ENCODE results near the gene PLAGL1. TPM values are rescaled to one million over a fixed set of nuclear protein-coding genes. Genes with fewer than 3 reads are reported as not detected.
"Not testable (repeated sequence)": the region's sequence is repeated elsewhere in the genome, so short reads cannot be mapped to it uniquely, and the experiment has no call there.

Gene PLAGL1
- total and polyA plus RNA-seq, 2 donors (not counting 1 experiment from before 2014, with no cell fraction given) = 23.6 to 36.0 TPM

DNA sequence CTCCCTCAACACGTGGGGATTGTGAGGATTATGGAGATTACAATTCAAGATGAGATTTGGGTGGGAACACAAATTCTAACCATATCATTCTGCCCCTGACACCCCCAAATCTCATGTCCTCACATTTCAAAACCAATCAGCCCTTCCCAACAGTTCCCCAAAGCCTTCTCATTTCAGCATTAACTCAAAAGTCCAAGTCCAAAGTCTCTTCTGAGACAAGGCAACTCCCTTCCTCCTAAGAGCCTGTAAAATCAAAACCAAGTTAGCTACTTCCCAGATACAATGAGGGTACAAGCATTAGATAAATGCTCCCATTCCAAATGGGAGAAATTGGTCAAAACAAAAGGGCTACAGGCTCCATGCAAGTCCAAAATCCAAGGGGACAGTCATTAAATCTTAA lies 39.6 kb upstream of the PLAGL1 start:
- H3K27me3 ChIP-seq (replicated peaks in 1 of 4; ENCODE audit: control extremely low read depth in 1 of 4, control insufficient read depth in 3 of 4, insufficient read depth in 4 of 4, low read length in 3 of 4) = no peaks in the 10 kb centered on the region
- POLR2A ChIA-PET = no interaction called here
- CTCF ChIA-PET = no interaction called here
- no peak for DNase-seq
- WGBS (ENCODE audit: insufficient coverage) = no CpG with 5 or more reads among the region's 1 CpG
- no peak overlapping the region for H3K4me3 ChIP-seq (ENCODE audit: control extremely low read depth in 1 of 5, extremely low read depth in 1 of 5, insufficient read depth in 1 of 5, low read depth in 2 of 5, low read length in 4 of 5)
- TF ChIP-seq, protein P1, sequence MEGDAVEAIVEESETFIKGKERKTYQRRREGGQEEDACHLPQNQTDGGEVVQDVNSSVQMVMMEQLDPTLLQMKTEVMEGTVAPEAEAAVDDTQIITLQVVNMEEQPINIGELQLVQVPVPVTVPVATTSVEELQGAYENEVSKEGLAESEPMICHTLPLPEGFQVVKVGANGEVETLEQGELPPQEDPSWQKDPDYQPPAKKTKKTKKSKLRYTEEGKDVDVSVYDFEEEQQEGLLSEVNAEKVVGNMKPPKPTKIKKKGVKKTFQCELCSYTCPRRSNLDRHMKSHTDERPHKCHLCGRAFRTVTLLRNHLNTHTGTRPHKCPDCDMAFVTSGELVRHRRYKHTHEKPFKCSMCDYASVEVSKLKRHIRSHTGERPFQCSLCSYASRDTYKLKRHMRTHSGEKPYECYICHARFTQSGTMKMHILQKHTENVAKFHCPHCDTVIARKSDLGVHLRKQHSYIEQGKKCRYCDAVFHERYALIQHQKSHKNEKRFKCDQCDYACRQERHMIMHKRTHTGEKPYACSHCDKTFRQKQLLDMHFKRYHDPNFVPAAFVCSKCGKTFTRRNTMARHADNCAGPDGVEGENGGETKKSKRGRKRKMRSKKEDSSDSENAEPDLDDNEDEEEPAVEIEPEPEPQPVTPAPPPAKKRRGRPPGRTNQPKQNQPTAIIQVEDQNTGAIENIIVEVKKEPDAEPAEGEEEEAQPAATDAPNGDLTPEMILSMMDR (IDR thresholded peaks at IDR 0.05) = no peak
- TF ChIP-seq EZH2 (IDR thresholded peaks at IDR 0.05; ENCODE audit: borderline replicate concordance, insufficient read depth, low read depth, low read length, poor library complexity, severe bottlenecking) = no peak
- no peaks in the 10 kb centered on the region for H3K9me3 Mint-ChIP-seq (ENCODE audit: insufficient read depth)
- no peaks in the 10 kb centered on the region for H3K4me1 ChIP-seq (ENCODE audit: control insufficient read depth in 2 of 2, insufficient read depth in 2 of 2, low read length in 2 of 2)
- H3K9ac ChIP-seq (ENCODE audit: low read length) = no peak overlapping the region
- no peak overlapping the region for H3K27ac Mint-ChIP-seq
- H3K79me2 ChIP-seq (ENCODE audit: control insufficient read depth, insufficient read depth, low read length) = peaks cover 14% of the 10 kb centered on the region
- H3K4me2 ChIP-seq (replicated peaks; ENCODE audit: low read depth, low read length, poor library complexity, severe bottlenecking) = no peak overlapping the region
- no peaks in the 10 kb centered on the region for H3K4me1 Mint-ChIP-seq
- no peaks in the 10 kb centered on the region for H4K20me1 ChIP-seq (ENCODE audit: control insufficient read depth, insufficient read depth, low read length, poor library complexity, severe bottlenecking)
- H3K9me3 ChIP-seq (ENCODE audit: control extremely low read depth in 1 of 3, control insufficient read depth in 2 of 3, insufficient read depth in 1 of 3, low read length in 2 of 3) = peaks cover 0 to 14% (median 2%) of the 10 kb centered on the region in 3 donors
- no peak overlapping the region for H3K4me3 Mint-ChIP-seq
- H3K27me3 Mint-ChIP-seq = no peaks in the 10 kb centered on the region
- H3K27ac ChIP-seq (ENCODE audit: low read length in 2 of 2) = no peak overlapping the region
- intact Hi-C loops (cut with micrococcal nuclease) = no loop called here
- H3K36me3 ChIP-seq (replicated peaks in 1 of 2; ENCODE audit: control extremely low read depth in 1 of 2, control insufficient read depth in 1 of 2, extremely low read depth in 1 of 2, insufficient read depth in 2 of 2, low read length in 1 of 2) = no peaks in the 10 kb centered on the region
- ATAC-seq (ENCODE audit: low read depth) = no peak
- H2AFZ ChIP-seq (ENCODE audit: insufficient read depth, low read depth, low read length, poor library complexity, severe bottlenecking) = no peak overlapping the region

DNA sequence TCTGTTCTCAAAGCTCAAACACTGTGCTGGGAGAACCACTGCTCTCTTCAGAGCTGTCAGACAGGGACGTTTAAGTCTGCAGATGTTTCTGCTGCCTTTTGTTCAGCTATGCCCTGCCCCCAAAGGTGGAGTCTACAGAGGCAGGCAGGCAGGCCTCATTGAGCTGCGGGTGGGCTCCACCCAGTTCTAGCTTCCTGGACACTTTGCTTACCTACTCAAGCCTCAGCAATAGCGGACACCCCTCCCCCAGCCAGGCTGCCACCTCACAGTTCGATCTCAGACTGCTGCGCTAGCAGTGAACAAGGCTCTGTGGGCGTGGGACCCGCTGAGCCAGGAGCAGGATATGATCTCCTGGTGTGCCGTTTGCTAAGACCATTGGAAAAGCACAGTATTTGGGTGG lies 38.6 kb upstream of the PLAGL1 start:
- H4K20me1 ChIP-seq (ENCODE audit: control insufficient read depth, insufficient read depth, low read length, poor library complexity, severe bottlenecking); ATAC-seq (ENCODE audit: low read depth); H2AFZ ChIP-seq (ENCODE audit: insufficient read depth, low read depth, low read length, poor library complexity, severe bottlenecking); H3K36me3 ChIP-seq (replicated peaks in 1 of 2; ENCODE audit: control extremely low read depth in 1 of 2, control insufficient read depth in 1 of 2, extremely low read depth in 1 of 2, insufficient read depth in 2 of 2, low read length in 1 of 2); H3K27ac ChIP-seq (ENCODE audit: low read length in 2 of 2); CTCF ChIA-PET; intact Hi-C loops (cut with micrococcal nuclease); H3K27me3 ChIP-seq (replicated peaks in 1 of 4; ENCODE audit: control extremely low read depth in 1 of 4, control insufficient read depth in 3 of 4, insufficient read depth in 4 of 4, low read length in 3 of 4); H3K27ac Mint-ChIP-seq; H3K4me2 ChIP-seq (replicated peaks; ENCODE audit: low read depth, low read length, poor library complexity, severe bottlenecking); H3K27me3 Mint-ChIP-seq; H3K4me3 Mint-ChIP-seq; H3K4me3 ChIP-seq (ENCODE audit: control extremely low read depth in 1 of 5, extremely low read depth in 1 of 5, insufficient read depth in 1 of 5, low read depth in 2 of 5, low read length in 4 of 5); POLR2A ChIA-PET; H3K4me1 ChIP-seq (ENCODE audit: control insufficient read depth in 2 of 2, insufficient read depth in 2 of 2, low read length in 2 of 2); DNase-seq; H3K4me1 Mint-ChIP-seq; H3K9ac ChIP-seq (ENCODE audit: low read length); H3K79me2 ChIP-seq (ENCODE audit: control insufficient read depth, insufficient read depth, low read length); H3K9me3 Mint-ChIP-seq (ENCODE audit: insufficient read depth): not testable (repeated sequence)
- peaks cover 0 to 14% (median 2%) of the 10 kb centered on the region in 3 donors for H3K9me3 ChIP-seq (ENCODE audit: control extremely low read depth in 1 of 3, control insufficient read depth in 2 of 3, insufficient read depth in 1 of 3, low read length in 2 of 3)
- 98% methylated on average over 7 of the region's 8 CpGs for WGBS (ENCODE audit: insufficient coverage)

DNA sequence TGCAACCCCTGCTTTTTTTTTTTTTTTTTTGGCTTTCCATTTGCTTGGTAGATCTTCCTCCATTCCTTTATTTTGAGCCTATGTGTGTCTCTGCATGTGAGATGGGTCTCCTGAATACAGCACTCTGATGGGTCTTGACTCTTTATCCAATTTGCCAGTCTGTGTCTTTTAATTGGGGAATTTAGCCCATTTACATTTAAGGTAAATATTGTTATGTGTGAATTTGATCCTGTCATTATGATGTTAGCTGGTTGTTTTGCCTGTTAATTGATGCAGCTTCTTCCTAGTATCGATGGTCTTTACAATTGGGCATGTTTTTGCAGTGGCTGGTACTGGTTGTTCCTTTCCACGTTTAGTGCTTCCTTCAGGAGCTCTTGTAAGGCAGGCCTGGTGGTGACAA lies 36.9 kb upstream of the PLAGL1 start:
- H3K79me2 ChIP-seq (ENCODE audit: control insufficient read depth, insufficient read depth, low read length); H3K4me1 ChIP-seq (ENCODE audit: control insufficient read depth in 2 of 2, insufficient read depth in 2 of 2, low read length in 2 of 2); H3K27ac Mint-ChIP-seq; intact Hi-C loops (cut with micrococcal nuclease); H3K9me3 Mint-ChIP-seq (ENCODE audit: insufficient read depth); H3K27me3 Mint-ChIP-seq; ATAC-seq (ENCODE audit: low read depth); DNase-seq; H3K9ac ChIP-seq (ENCODE audit: low read length); H4K20me1 ChIP-seq (ENCODE audit: control insufficient read depth, insufficient read depth, low read length, poor library complexity, severe bottlenecking); H3K36me3 ChIP-seq (replicated peaks in 1 of 2; ENCODE audit: control extremely low read depth in 1 of 2, control insufficient read depth in 1 of 2, extremely low read depth in 1 of 2, insufficient read depth in 2 of 2, low read length in 1 of 2); H3K27ac ChIP-seq (ENCODE audit: low read length in 2 of 2); H3K4me3 Mint-ChIP-seq; H3K4me3 ChIP-seq (ENCODE audit: control extremely low read depth in 1 of 5, extremely low read depth in 1 of 5, insufficient read depth in 1 of 5, low read depth in 2 of 5, low read length in 4 of 5); H2AFZ ChIP-seq (ENCODE audit: insufficient read depth, low read depth, low read length, poor library complexity, severe bottlenecking); H3K4me1 Mint-ChIP-seq; H3K27me3 ChIP-seq (replicated peaks in 1 of 4; ENCODE audit: control extremely low read depth in 1 of 4, control insufficient read depth in 3 of 4, insufficient read depth in 4 of 4, low read length in 3 of 4); CTCF ChIA-PET; H3K4me2 ChIP-seq (replicated peaks; ENCODE audit: low read depth, low read length, poor library complexity, severe bottlenecking); POLR2A ChIA-PET: not testable (repeated sequence)
- 100% methylated on average over 1 of the region's 2 CpGs for WGBS (ENCODE audit: insufficient coverage)
- H3K9me3 ChIP-seq (ENCODE audit: control extremely low read depth in 1 of 3, control insufficient read depth in 2 of 3, insufficient read depth in 1 of 3, low read length in 2 of 3) = peaks cover 0 to 14% (median 2%) of the 10 kb centered on the region in 3 donors
